Mesenchymal stem cell (in vitro differentiated cells and primary cell): ENCODE data around the gene HPGDS.

ENCODE experiments used
- DNase-seq: peaks from one replicate; pipeline ENCODE4 v3.0.0-alpha.2; 2013
- H2AFZ ChIP-seq: one replicate; pipeline ENCODE4 v1.6.1; 2013; ENCODE audit warnings: low read depth, mild to moderate bottlenecking, control low read depth, inconsistent platforms, low read length, moderate library complexity
- H2AK5ac ChIP-seq: 2 replicates; pipeline ENCODE4 v1.6.1; 2013; ENCODE audit warnings: low read length, moderate library complexity, mild to moderate bottlenecking, inconsistent platforms; ENCODE audit not compliant: severe bottlenecking
- H2BK120ac ChIP-seq: one replicate; pipeline ENCODE4 v1.6.1; 2013; ENCODE audit warnings: low read depth, mild to moderate bottlenecking, inconsistent platforms, low read length, moderate library complexity
- H2BK12ac ChIP-seq, 2 experiments: one replicate each; pipeline ENCODE4 v1.6.1; 2013; ENCODE audit warnings: inconsistent platforms in 2 of 2, low read length in 2 of 2, mild to moderate bottlenecking in 2 of 2, moderate library complexity in 2 of 2, control low read depth in 1 of 2
- H2BK15ac ChIP-seq: one replicate; pipeline ENCODE4 v1.6.1; 2013; ENCODE audit warnings: mild to moderate bottlenecking, low read depth, inconsistent platforms; ENCODE audit not compliant: poor library complexity, severe bottlenecking
- H2BK5ac ChIP-seq: 2 replicates; pipeline ENCODE4 v1.6.1; 2013; ENCODE audit warnings: low read depth, mild to moderate bottlenecking, low read length, control low read depth, inconsistent platforms; ENCODE audit not compliant: poor library complexity, severe bottlenecking
- H3K14ac ChIP-seq, 2 experiments: one replicate each; pipeline ENCODE4 v1.6.1; 2013; ENCODE audit warnings: inconsistent platforms in 2 of 2, low read length in 2 of 2, control low read depth in 1 of 2, mild to moderate bottlenecking in 1 of 2, moderate library complexity in 1 of 2
- H3K18ac ChIP-seq, 2 experiments: one replicate each; pipeline ENCODE4 v1.6.1; 2013; ENCODE audit warnings: inconsistent platforms in 2 of 2, low read length in 2 of 2, control low read depth in 1 of 2, low read depth in 1 of 2, mild to moderate bottlenecking in 1 of 2
- H3K23ac ChIP-seq, 2 experiments: one replicate each; pipeline ENCODE4 v1.6.1; 2013; ENCODE audit warnings: inconsistent platforms in 2 of 2, low read length in 2 of 2, mild to moderate bottlenecking in 2 of 2, moderate library complexity in 2 of 2, control low read depth in 1 of 2
- H3K27ac ChIP-seq: 2 replicates; pipeline ENCODE4 v1.5.1; 2013; ENCODE audit warnings: mild to moderate bottlenecking, moderate library complexity, low read length, control low read depth, inconsistent platforms; ENCODE audit not compliant: poor library complexity, severe bottlenecking
- H3K27me3 ChIP-seq, 2 experiments: 2 replicates each; pipeline versions ENCODE4 v1.6.1 to v1.7.0; 2013; ENCODE audit warnings: low read length in 2 of 2, mild to moderate bottlenecking in 2 of 2, moderate library complexity in 2 of 2, control low read depth in 1 of 2, inconsistent platforms in 1 of 2; ENCODE audit not compliant: control insufficient read depth in 1 of 2, insufficient read depth in 1 of 2
- H3K36me3 ChIP-seq, 2 experiments: 2 replicates each; pipeline versions ENCODE4 v1.6.1 to v1.7.0; 2013; ENCODE audit warnings: low read length in 2 of 2, control low read depth in 1 of 2, inconsistent platforms in 1 of 2, low read depth in 1 of 2, mild to moderate bottlenecking in 1 of 2; ENCODE audit not compliant: insufficient read depth in 2 of 2, control insufficient read depth in 1 of 2
- H3K4ac ChIP-seq, 2 experiments: one replicate each; pipeline ENCODE4 v1.6.1; 2013; ENCODE audit warnings: inconsistent platforms in 2 of 2, low read length in 2 of 2, mild to moderate bottlenecking in 2 of 2, moderate library complexity in 2 of 2, control low read depth in 1 of 2, low read depth in 1 of 2
- H3K4me1 ChIP-seq: 2 replicates; pipeline ENCODE4 v1.6.1; 2013; ENCODE audit warnings: low read depth, low read length, control low read depth; ENCODE audit not compliant: control insufficient read depth, insufficient read depth
- H3K4me2 ChIP-seq: 2 replicates; pipeline ENCODE4 v1.6.1; 2013; ENCODE audit warnings: low read length, mild to moderate bottlenecking, inconsistent platforms; ENCODE audit not compliant: poor library complexity, severe bottlenecking
- H3K4me3 ChIP-seq, 2 experiments: 2 replicates each; pipeline versions ENCODE4 v1.5.1 to v1.7.0; 2013; ENCODE audit warnings: low read length in 2 of 2, mild to moderate bottlenecking in 2 of 2, control low read depth in 1 of 2, low read depth in 1 of 2; ENCODE audit not compliant: insufficient read depth in 1 of 2
- H3K79me1 ChIP-seq: replicated peaks from 2 replicates; pipeline ENCODE4 v1.6.1; 2013; ENCODE audit warnings: mild to moderate bottlenecking, control low read depth, low read length, inconsistent platforms; ENCODE audit not compliant: poor library complexity, severe bottlenecking
- H3K9ac ChIP-seq: 2 replicates; pipeline ENCODE4 v1.7.0; 2013; ENCODE audit warnings: mild to moderate bottlenecking, low read length, moderate library complexity
- H3K9me3 ChIP-seq: 2 replicates; pipeline ENCODE4 v1.7.0; 2013; ENCODE audit warnings: mild to moderate bottlenecking, low read length; ENCODE audit not compliant: control insufficient read depth
- H4K8ac ChIP-seq: one replicate; pipeline ENCODE4 v1.6.1; 2013; ENCODE audit warnings: inconsistent platforms, mild to moderate bottlenecking, low read length, moderate library complexity
- H4K91ac ChIP-seq: one replicate; pipeline ENCODE4 v1.6.1; 2013; ENCODE audit warnings: mild to moderate bottlenecking, low read length, inconsistent platforms
- WGBS: methylation state at CpG from one replicate; pipeline ENCODE4 v1.1.7; 2013; ENCODE audit warnings: mixed read lengths; 5-methylcytosine and 5-hydroxymethylcytosine counted together

HPGDS gene

GRCh38 chr4:94345969-94346368 lies 3.3 kb upstream of the HPGDS start:
- Histone ChIP-seq H4K8ac (no peak overlapping the region), H3K4ac (no peak overlapping the region), H3K18ac (no peak overlapping the region), H2BK15ac (no peak overlapping the region), H2AFZ (no peak overlapping the region), H3K9ac (no peak overlapping the region), H4K91ac (no peak overlapping the region), H3K23ac (no peak overlapping the region), H2BK12ac (no peak overlapping the region), H3K4me1 (no peaks in the 10 kb centered on the region), H2BK5ac (no peak overlapping the region), H3K4me2 (no peak overlapping the region), H2AK5ac (no peak overlapping the region), H3K4me3 (no peak overlapping the region), H3K27ac (no peak overlapping the region), H3K27me3 (no peaks in the 10 kb centered on the region), H3K36me3 (no peaks in the 10 kb centered on the region), H3K79me1 (no peaks in the 10 kb centered on the region), H3K14ac (no peak overlapping the region), H3K9me3 (no peaks in the 10 kb centered on the region), H2BK120ac (no peak overlapping the region)
- no CpG with 5 or more reads among the region's 2 CpGs for WGBS
- DNase-seq: no peak

GRCh38 chr4:94345266-94345665 lies 2.6 kb upstream of the HPGDS start:
- Histone ChIP-seq H2AFZ (no peak overlapping the region), H2BK5ac (no peak overlapping the region), H3K4me2 (no peak overlapping the region), H3K18ac (no peak overlapping the region), H2BK120ac (no peak overlapping the region), H3K36me3 (no peaks in the 10 kb centered on the region), H3K27me3 (no peaks in the 10 kb centered on the region), H3K4me1 (no peaks in the 10 kb centered on the region), H3K9me3 (no peaks in the 10 kb centered on the region), H2AK5ac (no peak overlapping the region), H3K23ac (no peak overlapping the region), H3K4ac (no peak overlapping the region), H4K91ac (no peak overlapping the region), H3K14ac (no peak overlapping the region), H3K27ac (no peak overlapping the region), H3K9ac (no peak overlapping the region), H2BK15ac (no peak overlapping the region), H2BK12ac (no peak overlapping the region), H4K8ac (no peak overlapping the region), H3K4me3 (no peak overlapping the region), H3K79me1 (no peaks in the 10 kb centered on the region)
- WGBS: 73% methylated on average over 1 of the region's 4 CpGs
- DNase-seq: no peak

GRCh38 chr4:94344457-94344856 lies 1.8 kb upstream of the HPGDS start:
- H4K91ac ChIP-seq: no peak overlapping the region
- no peak overlapping the region for H2BK5ac ChIP-seq
- WGBS: 84% methylated on average over 5 of the region's 5 CpGs
- H3K9me3 ChIP-seq: no peaks in the 10 kb centered on the region
- no peak overlapping the region for H3K4me3 ChIP-seq
- H3K79me1 ChIP-seq: no peaks in the 10 kb centered on the region
- no peak overlapping the region for H2AK5ac ChIP-seq
- H4K8ac ChIP-seq: no peak overlapping the region
- H2BK15ac ChIP-seq: no peak overlapping the region
- no peak for DNase-seq
- no peak overlapping the region for H2BK12ac ChIP-seq
- H3K18ac ChIP-seq: no peak overlapping the region
- H3K14ac ChIP-seq: no peak overlapping the region
- no peak overlapping the region for H3K4me2 ChIP-seq
- H3K36me3 ChIP-seq: no peaks in the 10 kb centered on the region
- H2BK120ac ChIP-seq: no peak overlapping the region
- H3K4ac ChIP-seq: no peak overlapping the region
- no peaks in the 10 kb centered on the region for H3K4me1 ChIP-seq
- no peaks in the 10 kb centered on the region for H3K27me3 ChIP-seq
- no peak overlapping the region for H3K9ac ChIP-seq
- no peak overlapping the region for H3K23ac ChIP-seq
- no peak overlapping the region for H2AFZ ChIP-seq
- no peak overlapping the region for H3K27ac ChIP-seq

- no peaks in the 10 kb centered on the region for H3K27me3 ChIP-seq
- H3K4ac ChIP-seq: no peak overlapping the region
- no peaks in the 10 kb centered on the region for H3K9me3 ChIP-seq
- H4K8ac ChIP-seq: no peak overlapping the region
- H3K4me3 ChIP-seq: no peak overlapping the region
- no peak overlapping the region for H3K18ac ChIP-seq
- H3K36me3 ChIP-seq: no peaks in the 10 kb centered on the region
- H4K91ac ChIP-seq: no peak overlapping the region
- H2BK5ac ChIP-seq: no peak overlapping the region
- H2AK5ac ChIP-seq: no peak overlapping the region
- no peak overlapping the region for H2BK12ac ChIP-seq
- no peak overlapping the region for H3K14ac ChIP-seq
- no peaks in the 10 kb centered on the region for H3K79me1 ChIP-seq
- 80% methylated on average over 1 of the region's 3 CpGs for WGBS
- no peak overlapping the region for H3K27ac ChIP-seq
- H3K4me1 ChIP-seq: no peaks in the 10 kb centered on the region
- no peak overlapping the region for H3K4me2 ChIP-seq
- no peak overlapping the region for H2BK15ac ChIP-seq
- no peak overlapping the region for H2AFZ ChIP-seq
- H3K9ac ChIP-seq: no peak overlapping the region
- DNase-seq: no peak
- H2BK120ac ChIP-seq: no peak overlapping the region
- H3K23ac ChIP-seq: no peak overlapping the region
Measured at GRCh38 chr4:94341481-94342370, 910 bp downstream of the HPGDS start.
